Measurements from ENCODE around the gene CCR2. TPM values are rescaled to one million over a fixed set of nuclear protein-coding genes. Genes with fewer than 3 reads are reported as not detected.

Gene CCR2
- total RNA-seq, 1 donor from 2014 or later: not detected

DNA sequence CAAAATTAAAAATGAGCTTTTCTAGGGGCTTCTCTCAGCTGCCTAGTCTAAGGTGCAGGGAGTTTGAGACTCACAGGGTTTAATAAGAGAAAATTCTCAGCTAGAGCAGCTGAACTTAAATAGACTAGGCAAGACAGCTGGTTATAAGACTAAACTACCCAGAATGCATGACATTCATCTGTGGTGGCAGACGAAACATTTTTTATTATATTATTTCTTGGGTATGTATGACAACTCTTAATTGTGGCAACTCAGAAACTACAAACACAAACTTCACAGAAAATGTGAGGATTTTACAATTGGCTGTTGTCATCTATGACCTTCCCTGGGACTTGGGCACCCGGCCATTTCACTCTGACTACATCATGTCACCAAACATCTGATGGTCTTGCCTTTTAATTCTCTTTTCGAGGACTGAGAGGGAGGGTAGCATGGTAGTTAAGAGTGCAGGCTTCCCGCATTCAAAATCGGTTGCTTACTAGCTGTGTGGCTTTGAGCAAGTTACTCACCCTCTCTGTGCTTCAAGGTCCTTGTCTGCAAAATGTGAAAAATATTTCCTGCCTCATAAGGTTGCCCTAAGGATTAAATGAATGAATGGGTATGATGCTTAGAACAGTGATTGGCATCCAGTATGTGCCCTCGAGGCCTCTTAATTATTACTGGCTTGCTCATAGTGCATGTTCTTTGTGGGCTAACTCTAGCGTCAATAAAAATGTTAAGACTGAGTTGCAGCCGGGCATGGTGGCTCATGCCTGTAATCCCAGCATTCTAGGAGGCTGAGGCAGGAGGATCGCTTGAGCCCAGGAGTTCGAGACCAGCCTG, 17.8 kb downstream of the CCR2 start:
- no peak for DNase-seq (ENCODE audit: low spot score, unreplicated experiment)

DNA sequence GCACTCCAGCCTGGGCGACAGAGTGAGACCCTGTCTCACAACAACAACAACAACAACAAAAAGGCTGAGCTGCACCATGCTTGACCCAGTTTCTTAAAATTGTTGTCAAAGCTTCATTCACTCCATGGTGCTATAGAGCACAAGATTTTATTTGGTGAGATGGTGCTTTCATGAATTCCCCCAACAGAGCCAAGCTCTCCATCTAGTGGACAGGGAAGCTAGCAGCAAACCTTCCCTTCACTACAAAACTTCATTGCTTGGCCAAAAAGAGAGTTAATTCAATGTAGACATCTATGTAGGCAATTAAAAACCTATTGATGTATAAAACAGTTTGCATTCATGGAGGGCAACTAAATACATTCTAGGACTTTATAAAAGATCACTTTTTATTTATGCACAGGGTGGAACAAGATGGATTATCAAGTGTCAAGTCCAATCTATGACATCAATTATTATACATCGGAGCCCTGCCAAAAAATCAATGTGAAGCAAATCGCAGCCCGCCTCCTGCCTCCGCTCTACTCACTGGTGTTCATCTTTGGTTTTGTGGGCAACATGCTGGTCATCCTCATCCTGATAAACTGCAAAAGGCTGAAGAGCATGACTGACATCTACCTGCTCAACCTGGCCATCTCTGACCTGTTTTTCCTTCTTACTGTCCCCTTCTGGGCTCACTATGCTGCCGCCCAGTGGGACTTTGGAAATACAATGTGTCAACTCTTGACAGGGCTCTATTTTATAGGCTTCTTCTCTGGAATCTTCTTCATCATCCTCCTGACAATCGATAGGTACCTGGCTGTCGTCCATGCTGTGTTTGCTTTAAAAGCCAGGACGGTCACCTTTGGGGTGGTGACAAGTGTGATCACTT, 18.8 kb downstream of the CCR2 start:
- peaks cover 47% of the 10 kb centered on the region for H3K27me3 Mint-ChIP-seq

More for the DNA sequence above, 17.8 kb downstream of the CCR2 start:
- H3K36me3 Mint-ChIP-seq (ENCODE audit: insufficient read depth): no peaks in the 10 kb centered on the region
- H3K27ac Mint-ChIP-seq: no peak overlapping the region
- TF ChIP-seq, protein P1, sequence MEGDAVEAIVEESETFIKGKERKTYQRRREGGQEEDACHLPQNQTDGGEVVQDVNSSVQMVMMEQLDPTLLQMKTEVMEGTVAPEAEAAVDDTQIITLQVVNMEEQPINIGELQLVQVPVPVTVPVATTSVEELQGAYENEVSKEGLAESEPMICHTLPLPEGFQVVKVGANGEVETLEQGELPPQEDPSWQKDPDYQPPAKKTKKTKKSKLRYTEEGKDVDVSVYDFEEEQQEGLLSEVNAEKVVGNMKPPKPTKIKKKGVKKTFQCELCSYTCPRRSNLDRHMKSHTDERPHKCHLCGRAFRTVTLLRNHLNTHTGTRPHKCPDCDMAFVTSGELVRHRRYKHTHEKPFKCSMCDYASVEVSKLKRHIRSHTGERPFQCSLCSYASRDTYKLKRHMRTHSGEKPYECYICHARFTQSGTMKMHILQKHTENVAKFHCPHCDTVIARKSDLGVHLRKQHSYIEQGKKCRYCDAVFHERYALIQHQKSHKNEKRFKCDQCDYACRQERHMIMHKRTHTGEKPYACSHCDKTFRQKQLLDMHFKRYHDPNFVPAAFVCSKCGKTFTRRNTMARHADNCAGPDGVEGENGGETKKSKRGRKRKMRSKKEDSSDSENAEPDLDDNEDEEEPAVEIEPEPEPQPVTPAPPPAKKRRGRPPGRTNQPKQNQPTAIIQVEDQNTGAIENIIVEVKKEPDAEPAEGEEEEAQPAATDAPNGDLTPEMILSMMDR (IDR thresholded peaks at IDR 0.05; ENCODE audit: unreplicated experiment): no peak
- no peak overlapping the region for H3K4me3 Mint-ChIP-seq (ENCODE audit: low read depth)
- no peaks in the 10 kb centered on the region for H3K4me1 Mint-ChIP-seq (ENCODE audit: low read depth)
- H3K9me3 Mint-ChIP-seq (ENCODE audit: low read depth): no peaks in the 10 kb centered on the region
- peaks cover 44% of the 10 kb centered on the region for H3K27me3 Mint-ChIP-seq

DNA sequence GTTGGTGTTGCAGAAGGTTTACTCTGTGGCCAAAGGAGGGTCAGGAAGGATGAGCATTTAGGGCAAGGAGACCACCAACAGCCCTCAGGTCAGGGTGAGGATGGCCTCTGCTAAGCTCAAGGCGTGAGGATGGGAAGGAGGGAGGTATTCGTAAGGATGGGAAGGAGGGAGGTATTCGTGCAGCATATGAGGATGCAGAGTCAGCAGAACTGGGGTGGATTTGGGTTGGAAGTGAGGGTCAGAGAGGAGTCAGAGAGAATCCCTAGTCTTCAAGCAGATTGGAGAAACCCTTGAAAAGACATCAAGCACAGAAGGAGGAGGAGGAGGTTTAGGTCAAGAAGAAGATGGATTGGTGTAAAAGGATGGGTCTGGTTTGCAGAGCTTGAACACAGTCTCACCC, 20.8 kb downstream of the CCR2 start:
- no peaks in the 10 kb centered on the region for H3K36me3 Mint-ChIP-seq (ENCODE audit: insufficient read depth)
- no peak for DNase-seq (ENCODE audit: low spot score, unreplicated experiment)
- no peak overlapping the region for H3K4me3 Mint-ChIP-seq (ENCODE audit: low read depth)
- no peaks in the 10 kb centered on the region for H3K9me3 Mint-ChIP-seq (ENCODE audit: low read depth)
- no peaks in the 10 kb centered on the region for H3K4me1 Mint-ChIP-seq (ENCODE audit: low read depth)
- TF ChIP-seq, protein P1 (IDR thresholded peaks at IDR 0.05; ENCODE audit: unreplicated experiment): no peak
- H3K27ac Mint-ChIP-seq: no peak overlapping the region
- peaks cover 38% of the 10 kb centered on the region for H3K27me3 Mint-ChIP-seq

More for the DNA sequence above, 18.8 kb downstream of the CCR2 start:
- Mint-ChIP-seq H3K27ac (no peak overlapping the region), H3K4me3 (ENCODE audit: low read depth) (no peak overlapping the region), H3K4me1 (ENCODE audit: low read depth) (no peaks in the 10 kb centered on the region), H3K9me3 (ENCODE audit: low read depth) (no peaks in the 10 kb centered on the region), H3K36me3 (ENCODE audit: insufficient read depth) (no peaks in the 10 kb centered on the region)
- TF ChIP-seq, protein P1 (IDR thresholded peaks at IDR 0.05; ENCODE audit: unreplicated experiment): peak; percentile 50
- DNase-seq (ENCODE audit: low spot score, unreplicated experiment): no peak

DNA sequence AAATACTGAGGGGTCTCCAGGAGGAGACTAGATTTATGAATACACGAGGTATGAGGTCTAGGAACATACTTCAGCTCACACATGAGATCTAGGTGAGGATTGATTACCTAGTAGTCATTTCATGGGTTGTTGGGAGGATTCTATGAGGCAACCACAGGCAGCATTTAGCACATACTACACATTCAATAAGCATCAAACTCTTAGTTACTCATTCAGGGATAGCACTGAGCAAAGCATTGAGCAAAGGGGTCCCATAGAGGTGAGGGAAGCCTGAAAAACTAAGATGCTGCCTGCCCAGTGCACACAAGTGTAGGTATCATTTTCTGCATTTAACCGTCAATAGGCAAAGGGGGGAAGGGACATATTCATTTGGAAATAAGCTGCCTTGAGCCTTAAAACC, 21.3 kb downstream of the CCR2 start:
- H3K4me3 Mint-ChIP-seq (ENCODE audit: low read depth): no peak overlapping the region
- no peaks in the 10 kb centered on the region for H3K36me3 Mint-ChIP-seq (ENCODE audit: insufficient read depth)
- no peak for DNase-seq (ENCODE audit: low spot score, unreplicated experiment)
- H3K27ac Mint-ChIP-seq: no peak overlapping the region
- TF ChIP-seq, protein P1 (IDR thresholded peaks at IDR 0.05; ENCODE audit: unreplicated experiment): no peak
- no peaks in the 10 kb centered on the region for H3K9me3 Mint-ChIP-seq (ENCODE audit: low read depth)
- H3K27me3 Mint-ChIP-seq: peaks cover 35% of the 10 kb centered on the region
- no peaks in the 10 kb centered on the region for H3K4me1 Mint-ChIP-seq (ENCODE audit: low read depth)

DNA sequence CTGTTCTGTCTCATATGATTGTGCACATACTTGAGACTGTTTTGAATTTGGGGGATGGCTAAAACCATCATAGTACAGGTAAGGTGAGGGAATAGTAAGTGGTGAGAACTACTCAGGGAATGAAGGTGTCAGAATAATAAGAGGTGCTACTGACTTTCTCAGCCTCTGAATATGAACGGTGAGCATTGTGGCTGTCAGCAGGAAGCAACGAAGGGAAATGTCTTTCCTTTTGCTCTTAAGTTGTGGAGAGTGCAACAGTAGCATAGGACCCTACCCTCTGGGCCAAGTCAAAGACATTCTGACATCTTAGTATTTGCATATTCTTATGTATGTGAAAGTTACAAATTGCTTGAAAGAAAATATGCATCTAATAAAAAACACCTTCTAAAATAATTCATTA, 21.9 kb downstream of the CCR2 start:
- Mint-ChIP-seq H3K9me3 (ENCODE audit: low read depth) (no peaks in the 10 kb centered on the region), H3K27ac (no peak overlapping the region), H3K4me1 (ENCODE audit: low read depth) (no peaks in the 10 kb centered on the region), H3K4me3 (ENCODE audit: low read depth) (no peak overlapping the region), H3K36me3 (ENCODE audit: insufficient read depth) (no peaks in the 10 kb centered on the region), H3K27me3 (peaks cover 32% of the 10 kb centered on the region)
- TF ChIP-seq, protein P1 (IDR thresholded peaks at IDR 0.05; ENCODE audit: unreplicated experiment): no peak
- DNase-seq (ENCODE audit: low spot score, unreplicated experiment): no peak

All from progenitor cell of endocrine pancreas (in vitro differentiated cells).